Endodermal cell (in vitro differentiated cells): Measurements from ENCODE around the gene KCTD10. TPM values are rescaled to one million over a fixed set of nuclear protein-coding genes. Genes with fewer than 3 reads are reported as not detected.

Experiments
- DNase-seq: peaks from one replicate; pipeline ENCODE4 v3.0.0-alpha.2; 2017
- H3K27ac ChIP-seq: 2 replicates; pipeline ENCODE4 v1.5.1; 2013; ENCODE audit warnings: mild to moderate bottlenecking, low read depth, low read length, moderate library complexity
- H3K27me3 ChIP-seq: 2 replicates; pipeline ENCODE4 v1.6.1; 2013; ENCODE audit warnings: mild to moderate bottlenecking, low read length, moderate library complexity; ENCODE audit not compliant: insufficient read depth, control insufficient read depth, poor library complexity, severe bottlenecking
- H3K36me3 ChIP-seq: 2 replicates; pipeline ENCODE4 v1.7.0; 2013; ENCODE audit warnings: mild to moderate bottlenecking, low read length, moderate library complexity; ENCODE audit not compliant: control insufficient read depth, insufficient read depth
- H3K4me1 ChIP-seq: one replicate; pipeline ENCODE4 v1.7.0; 2013; ENCODE audit warnings: low read length; ENCODE audit not compliant: control insufficient read depth, insufficient read depth
- H3K4me3 ChIP-seq: 2 replicates; pipeline ENCODE4 v1.5.1; 2013; ENCODE audit warnings: mild to moderate bottlenecking, low read length, moderate library complexity
- H3K9ac ChIP-seq: 2 replicates; pipeline ENCODE4 v1.6.1; 2013; ENCODE audit warnings: mild to moderate bottlenecking, low read length, moderate library complexity; ENCODE audit not compliant: poor library complexity, severe bottlenecking; ENCODE audit errors: extremely low read depth
- H3K9me3 ChIP-seq: 2 replicates; pipeline ENCODE4 v1.6.1; 2013; ENCODE audit warnings: mild to moderate bottlenecking, low read length, moderate library complexity; ENCODE audit not compliant: control insufficient read depth
- H3K27ac Mint-ChIP-seq: 2 replicates; pipeline ENCODE4 v1.8.0; 2020; ENCODE audit warnings: mixed read lengths
- H3K27me3 Mint-ChIP-seq: 2 replicates; pipeline ENCODE4 v1.8.0; 2021; ENCODE audit warnings: mild to moderate bottlenecking, mixed read lengths; ENCODE audit not compliant: insufficient read depth
- H3K36me3 Mint-ChIP-seq: 2 replicates; pipeline ENCODE4 v1.8.0; 2020; ENCODE audit warnings: low read depth, mixed read lengths
- H3K4me1 Mint-ChIP-seq: 2 replicates; pipeline ENCODE4 v1.8.0; 2020; ENCODE audit warnings: mixed read lengths
- H3K4me3 Mint-ChIP-seq: 2 replicates; pipeline ENCODE4 v1.8.0; 2020; ENCODE audit warnings: mild to moderate bottlenecking, moderate library complexity, mixed read lengths
- H3K9me3 Mint-ChIP-seq: 2 replicates; pipeline ENCODE4 v1.8.0; 2020; ENCODE audit warnings: mild to moderate bottlenecking, mixed read lengths
- WGBS, 2 experiments: methylation state at CpG; one replicate each; pipeline versions ENCODE4 v1.1.5 to v1.1.7; 2013; ENCODE audit warnings: missing lambda C conversion rate in 2 of 2, mixed read lengths in 1 of 2; ENCODE audit not compliant: insufficient coverage in 1 of 2, insufficient read length in 1 of 2; 5-methylcytosine and 5-hydroxymethylcytosine counted together
- total RNA-seq, 2 donors: library from RNA; stranded (reverse); fragmentation: NEBNext Ultra II Directional in 1 of 2; extraction: Animal tissue kit (Norgen Biotek cat#: 25700) in 1 of 2; gene quantifications; 2 replicates in 1 of 2; 3 replicates in 1 of 2; pipeline ENCODE4 v1.2.1, GENCODE V29; 2021
- TF ChIP-seq, protein P1 (sequence below): fragments of 200-600 bp; sonication (generic); conservative IDR thresholded peaks from 2 replicates; pipeline ENCODE4 v1.5.0; 2021; ENCODE audit warnings: antibody characterized with exemption, mild to moderate bottlenecking

The KCTD10 gene
- total RNA-seq, 2 donors from 2014 or later, result 50.9 to 53.5 TPM

GRCh38 chr12:109463756-109464155, 13.3 kb downstream of the KCTD10 start:
- no peaks in the 10 kb centered on the region for H3K9me3 Mint-ChIP-seq
- no peak overlapping the region for H3K27ac Mint-ChIP-seq
- no peak for DNase-seq
- H3K36me3 Mint-ChIP-seq, result peaks cover 42% of the 10 kb centered on the region
- TF ChIP-seq, protein P1, sequence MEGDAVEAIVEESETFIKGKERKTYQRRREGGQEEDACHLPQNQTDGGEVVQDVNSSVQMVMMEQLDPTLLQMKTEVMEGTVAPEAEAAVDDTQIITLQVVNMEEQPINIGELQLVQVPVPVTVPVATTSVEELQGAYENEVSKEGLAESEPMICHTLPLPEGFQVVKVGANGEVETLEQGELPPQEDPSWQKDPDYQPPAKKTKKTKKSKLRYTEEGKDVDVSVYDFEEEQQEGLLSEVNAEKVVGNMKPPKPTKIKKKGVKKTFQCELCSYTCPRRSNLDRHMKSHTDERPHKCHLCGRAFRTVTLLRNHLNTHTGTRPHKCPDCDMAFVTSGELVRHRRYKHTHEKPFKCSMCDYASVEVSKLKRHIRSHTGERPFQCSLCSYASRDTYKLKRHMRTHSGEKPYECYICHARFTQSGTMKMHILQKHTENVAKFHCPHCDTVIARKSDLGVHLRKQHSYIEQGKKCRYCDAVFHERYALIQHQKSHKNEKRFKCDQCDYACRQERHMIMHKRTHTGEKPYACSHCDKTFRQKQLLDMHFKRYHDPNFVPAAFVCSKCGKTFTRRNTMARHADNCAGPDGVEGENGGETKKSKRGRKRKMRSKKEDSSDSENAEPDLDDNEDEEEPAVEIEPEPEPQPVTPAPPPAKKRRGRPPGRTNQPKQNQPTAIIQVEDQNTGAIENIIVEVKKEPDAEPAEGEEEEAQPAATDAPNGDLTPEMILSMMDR, result no peak
- H3K27ac ChIP-seq, result peak overlapping the region; percentile 97
- no peak overlapping the region for H3K4me3 Mint-ChIP-seq
- peaks cover 62% of the 10 kb centered on the region for H3K4me1 Mint-ChIP-seq
- WGBS, 2 experiments, result 75 to 87% methylated on average over 2 to 5 of the region's 5 CpGs
- no peak overlapping the region for H3K9ac ChIP-seq
- H3K27me3 ChIP-seq, result no peaks in the 10 kb centered on the region
- no peak overlapping the region for H3K4me3 ChIP-seq
- H3K4me1 ChIP-seq, result peaks cover 28% of the 10 kb centered on the region
- H3K9me3 ChIP-seq, result no peaks in the 10 kb centered on the region
- H3K27me3 Mint-ChIP-seq, result no peaks in the 10 kb centered on the region
- H3K36me3 ChIP-seq, result peaks cover 54% of the 10 kb centered on the region

DNA sequence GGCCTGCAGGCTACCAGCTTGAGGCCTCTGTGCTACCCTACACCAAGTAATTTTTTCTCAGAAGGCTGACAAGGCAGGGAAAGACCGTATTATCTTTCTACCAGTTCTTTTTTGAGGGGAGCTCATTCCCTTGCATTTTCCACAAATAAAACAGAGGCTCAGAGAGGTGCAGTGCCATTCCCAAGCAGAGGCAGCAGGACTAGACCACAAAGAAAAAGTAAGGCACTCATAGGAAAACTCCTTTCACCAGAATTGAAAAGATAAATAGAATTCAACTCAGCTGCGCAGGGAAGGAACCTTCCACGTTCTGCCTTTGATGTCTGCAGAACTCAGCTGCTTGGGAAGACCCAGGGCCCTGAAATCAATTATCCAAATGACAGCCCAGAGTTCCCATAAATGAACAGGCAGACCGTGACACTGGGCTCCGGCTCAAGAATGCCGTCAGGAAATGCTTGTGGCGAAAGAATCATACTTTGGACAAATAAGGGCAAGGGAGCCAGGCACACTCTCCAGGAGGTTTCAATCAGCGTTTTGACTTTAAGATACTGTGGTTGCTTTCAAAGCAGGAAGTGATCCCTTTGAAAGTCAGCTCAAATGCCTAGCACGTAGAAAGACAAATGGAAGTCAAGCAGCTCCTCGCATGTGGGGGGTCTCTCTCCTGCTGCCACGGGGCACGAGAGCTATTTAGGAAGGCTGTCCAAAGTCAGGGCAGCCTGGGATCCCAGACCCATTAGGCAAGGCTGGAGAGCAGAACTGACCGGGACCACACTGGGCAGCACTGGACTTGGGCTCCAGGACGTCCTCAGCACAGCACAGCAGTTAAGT, 14.0 kb downstream of the KCTD10 start:
- peaks cover 30% of the 10 kb centered on the region for H3K4me1 ChIP-seq
- no peaks in the 10 kb centered on the region for H3K9me3 Mint-ChIP-seq
- no peak overlapping the region for H3K4me3 Mint-ChIP-seq
- H3K36me3 ChIP-seq, result peaks cover 55% of the 10 kb centered on the region
- peaks cover 66% of the 10 kb centered on the region for H3K4me1 Mint-ChIP-seq
- H3K27ac ChIP-seq, result peak overlapping the region; percentile 97
- TF ChIP-seq, protein P1, result no peak
- H3K9ac ChIP-seq, result no peak overlapping the region
- no peaks in the 10 kb centered on the region for H3K27me3 Mint-ChIP-seq
- H3K27me3 ChIP-seq, result no peaks in the 10 kb centered on the region
- no peak overlapping the region for H3K4me3 ChIP-seq
- H3K36me3 Mint-ChIP-seq, result peaks cover 35% of the 10 kb centered on the region
- H3K9me3 ChIP-seq, result no peaks in the 10 kb centered on the region
- 32 to 46% methylated on average over 10 to 14 of the region's 14 CpGs for WGBS, 2 experiments
- peak; percentile 81 for DNase-seq
- peak overlapping the region; percentile 67 for H3K27ac Mint-ChIP-seq

DNA sequence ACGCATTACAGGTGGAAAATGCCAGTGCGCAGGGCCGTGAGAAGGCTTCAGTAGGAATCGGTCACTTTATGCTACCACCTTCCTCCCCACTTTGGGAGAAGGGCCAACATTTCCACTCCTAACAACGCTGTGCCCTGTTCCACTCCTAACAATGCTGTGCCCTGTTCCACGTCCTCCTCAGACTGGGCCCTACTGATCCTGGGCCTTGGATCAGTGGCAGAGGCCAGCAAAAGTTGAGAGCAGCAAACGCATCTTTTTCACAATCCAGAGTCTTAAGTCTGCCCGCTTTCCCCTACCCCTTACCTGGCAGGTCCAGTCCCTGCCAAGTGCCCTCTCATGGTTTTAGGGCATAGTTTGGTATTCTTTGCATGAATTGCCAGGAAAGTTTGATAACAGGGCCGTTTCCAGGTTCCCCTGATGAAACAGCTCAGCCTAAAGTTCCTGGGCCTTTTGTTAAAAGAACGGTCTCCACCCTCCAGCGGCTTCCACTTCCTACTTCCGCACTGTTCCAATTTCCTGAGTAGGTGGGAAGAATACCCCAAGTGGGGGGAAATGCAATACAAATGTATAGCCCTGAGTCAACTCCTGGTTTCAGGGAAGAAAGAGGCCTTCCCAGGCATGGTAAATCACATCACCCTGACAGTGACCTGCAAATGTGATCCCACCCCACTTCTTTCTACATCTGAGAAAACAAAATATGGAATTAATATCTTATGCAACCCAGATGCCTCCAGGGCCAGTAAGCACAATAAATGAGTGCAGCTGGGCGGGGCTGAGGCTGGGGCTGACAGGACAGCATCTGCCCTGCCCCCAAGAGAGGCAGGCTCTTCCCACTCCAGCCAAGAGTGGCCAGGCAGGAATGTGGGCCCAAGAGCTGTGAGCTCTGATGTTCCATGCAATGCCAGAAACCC, 15.0 kb downstream of the KCTD10 start:
- H3K27ac Mint-ChIP-seq, result peak overlapping the region; percentile 89
- H3K36me3 Mint-ChIP-seq, result peaks cover 38% of the 10 kb centered on the region

More for the DNA sequence above, 15.0 kb downstream of the KCTD10 start:
- H3K4me3 Mint-ChIP-seq, result no peak overlapping the region
- Histone ChIP-seq H3K4me1 (peaks cover 29% of the 10 kb centered on the region), H3K27ac (peak overlapping the region; percentile 97), H3K27me3 (no peaks in the 10 kb centered on the region), H3K9me3 (no peaks in the 10 kb centered on the region), H3K4me3 (no peak overlapping the region), H3K36me3 (peaks cover 57% of the 10 kb centered on the region), H3K9ac (no peak overlapping the region)
- H3K9me3 Mint-ChIP-seq, result no peaks in the 10 kb centered on the region
- TF ChIP-seq, protein P1, result no peak
- 73 to 87% methylated on average over 6 to 13 of the region's 13 CpGs for WGBS, 2 experiments
- no peaks in the 10 kb centered on the region for H3K27me3 Mint-ChIP-seq
- peaks cover 66% of the 10 kb centered on the region for H3K4me1 Mint-ChIP-seq
- DNase-seq, result peak; percentile 64
